Right kidney (tissue), 1 donor: Measurements from ENCODE around the gene PLEKHG4B.
"Not testable (repeated sequence)": the region's sequence is repeated elsewhere in the genome, so short reads cannot be mapped to it uniquely, and the experiment has no call there.

ENCODE experiments used
- DNase-seq: peaks from one replicate; pipeline ENCODE4 v3.0.0-alpha.2; 2016

PLEKHG4B gene

DNA sequence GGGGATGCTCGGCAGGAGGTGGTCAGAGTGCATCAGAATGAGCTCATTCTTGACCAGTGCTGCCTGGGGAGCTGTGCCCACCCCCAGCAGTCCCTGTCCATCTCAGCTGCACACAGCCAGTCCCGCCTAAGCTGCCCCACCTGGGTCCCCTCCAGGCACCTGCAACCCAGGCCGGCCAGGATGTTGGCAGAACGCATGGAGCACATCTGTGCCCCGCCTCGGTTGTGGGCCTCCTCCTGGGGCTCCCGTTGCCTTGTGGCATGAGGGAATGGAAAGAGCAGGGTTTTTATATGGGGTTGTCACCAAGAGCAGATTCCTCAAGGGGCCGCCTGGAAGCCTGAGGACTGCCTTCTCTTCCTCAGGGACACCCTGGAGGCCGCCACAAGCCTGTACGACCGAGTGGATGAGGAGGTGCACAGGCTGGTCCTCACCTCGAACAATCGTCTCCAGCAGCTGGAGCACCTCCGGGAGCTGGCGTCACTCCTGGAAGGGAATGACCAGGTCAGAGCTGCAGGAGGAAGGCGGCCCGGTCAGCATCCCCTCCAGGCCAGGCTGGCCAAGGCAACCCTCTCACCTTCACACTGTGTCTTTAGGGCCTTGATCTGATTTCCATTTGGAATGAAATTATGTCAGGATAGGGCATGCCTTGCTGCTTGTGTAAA is 64.6 kb downstream of the PLEKHG4B start:
- DNase-seq: no peak

- no peak for DNase-seq
These were observed 65.3 kb downstream of the PLEKHG4B start for GRCh38 chr5:157126-157715.

DNA sequence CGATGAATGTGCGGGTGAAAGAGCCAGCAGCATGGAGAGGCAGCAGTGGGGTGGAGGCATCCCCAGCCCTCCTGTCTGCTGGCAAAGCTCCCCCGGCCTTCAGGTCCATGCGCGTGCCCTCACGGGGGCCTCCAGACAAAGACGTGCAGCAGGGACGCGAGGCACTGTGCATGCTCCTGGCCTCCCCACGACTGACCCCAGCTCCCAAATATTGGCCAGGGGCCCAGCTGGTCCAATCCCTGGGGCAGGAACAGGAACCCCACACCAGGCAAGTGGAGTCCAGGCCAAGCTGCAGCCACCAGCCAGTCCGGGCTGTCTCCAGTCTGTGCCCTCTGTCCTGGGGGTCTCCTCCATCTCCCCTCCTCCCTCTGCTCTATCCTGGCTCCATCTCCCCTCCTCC is 65.8 kb downstream of the PLEKHG4B start:
- no peak for DNase-seq

GRCh38 chr5:158807-159447 is 67.0 kb downstream of the PLEKHG4B start:
- no peak for DNase-seq

GRCh38 chr5:159448-160172 is 67.6 kb downstream of the PLEKHG4B start:
- DNase-seq: no peak

DNA sequence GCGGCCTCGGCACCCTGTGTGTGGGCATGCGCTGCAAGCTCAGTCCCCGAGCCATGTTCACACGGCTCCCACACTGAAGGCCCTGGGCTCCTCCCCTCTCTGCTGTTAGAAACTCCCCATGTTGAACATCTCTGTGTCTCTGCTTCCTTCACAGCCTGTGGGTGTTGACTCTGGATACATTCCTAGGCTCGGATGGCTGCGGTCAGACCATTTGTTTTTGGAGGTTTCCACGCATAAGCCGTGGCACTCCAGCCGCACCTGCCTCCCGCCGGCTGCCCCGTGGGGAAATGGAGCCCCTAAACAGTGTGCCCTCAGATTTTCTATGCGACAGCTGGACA is 68.2 kb downstream of the PLEKHG4B start:
- no peak for DNase-seq

DNA sequence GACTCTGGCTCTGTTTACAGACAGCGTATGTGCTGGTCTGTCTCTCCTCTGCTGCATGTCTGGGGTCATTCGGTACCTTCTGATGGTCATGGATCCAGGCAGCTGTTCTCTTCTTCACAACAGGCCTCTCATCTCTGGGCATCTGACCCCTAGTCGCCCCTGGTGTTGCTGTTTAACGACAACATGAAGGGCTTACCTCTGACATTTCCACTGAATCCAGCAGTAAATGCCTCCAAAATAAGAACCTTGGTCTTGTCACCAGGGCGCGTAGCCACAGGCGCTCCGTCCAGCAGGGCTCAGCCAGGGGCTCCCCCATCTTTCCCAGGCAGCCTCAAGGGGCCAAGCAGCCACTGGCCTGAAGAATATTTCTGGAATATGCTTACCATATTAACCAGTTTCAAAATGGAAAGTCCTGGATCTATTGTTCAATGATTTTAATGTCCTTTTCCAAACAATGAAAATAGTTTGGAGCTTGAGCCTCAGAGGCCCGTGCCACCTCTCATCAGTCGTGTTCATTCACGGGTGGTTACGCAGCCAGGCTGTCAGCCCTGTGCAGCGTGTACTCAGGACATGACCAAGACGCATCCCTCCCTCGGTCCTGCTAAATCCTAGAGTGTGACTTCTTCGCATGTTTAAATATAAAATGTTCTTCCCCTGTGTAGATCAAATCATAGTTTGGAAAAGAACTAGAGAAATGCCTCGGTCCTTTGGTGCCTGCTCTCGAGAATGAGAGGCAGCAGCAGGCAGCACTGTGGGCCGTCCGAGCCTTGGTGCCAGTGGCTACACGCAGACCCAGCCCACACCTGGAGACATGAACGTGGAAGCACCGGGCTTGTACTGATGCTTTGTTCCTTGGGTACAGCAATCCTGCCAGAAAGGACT is 69.2 kb downstream of the PLEKHG4B start:
- no peak for DNase-seq

GRCh38 chr5:161803-162110 is 69.8 kb downstream of the PLEKHG4B start:
- no peak for DNase-seq

GRCh38 chr5:162190-162564 is 70.2 kb downstream of the PLEKHG4B start:
- DNase-seq: no peak

GRCh38 chr5:162565-163337 is 70.8 kb downstream of the PLEKHG4B start:
- no peak for DNase-seq

GRCh38 chr5:163338-163620 is 71.3 kb downstream of the PLEKHG4B start:
- no peak for DNase-seq

GRCh38 chr5:163841-164240 is 71.9 kb downstream of the PLEKHG4B start:
- no peak for DNase-seq

DNA sequence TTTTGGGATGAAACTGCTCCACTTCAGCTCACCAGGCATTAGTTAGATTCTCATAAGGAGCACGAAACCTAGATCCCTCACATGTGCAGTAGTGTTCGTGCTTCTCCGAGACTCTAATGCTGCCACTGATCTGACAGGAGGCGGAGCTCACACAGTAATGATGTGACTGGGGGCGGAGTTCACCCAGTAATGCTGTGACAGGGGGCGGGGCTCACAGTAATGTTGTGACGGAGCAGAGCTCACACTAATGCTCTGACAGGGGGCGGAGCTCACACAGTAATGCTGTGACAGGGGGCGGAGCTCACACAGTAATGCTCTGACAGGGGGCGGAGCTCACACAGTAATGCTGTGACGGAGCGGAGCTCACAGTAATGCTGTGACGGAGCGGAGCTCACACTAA is 72.3 kb downstream of the PLEKHG4B start:
- no peak for DNase-seq

DNA sequence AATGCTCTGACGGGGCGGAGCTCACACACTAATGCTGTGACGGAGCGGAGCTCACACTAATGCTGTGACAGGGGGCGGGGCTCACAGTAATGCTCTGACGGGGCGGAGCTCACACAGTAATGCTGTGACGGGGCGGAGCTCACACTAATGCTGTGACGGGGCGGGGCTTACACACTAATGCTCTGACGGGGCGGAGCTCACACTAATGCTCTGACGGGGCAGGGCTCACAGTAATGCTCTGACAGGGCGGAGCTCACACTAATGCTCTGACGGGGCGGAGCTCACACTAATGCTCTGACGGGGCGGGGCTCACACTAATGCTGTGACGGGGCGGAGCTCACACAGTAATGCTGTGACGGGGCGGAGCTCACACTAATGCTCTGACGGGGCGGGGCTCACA is 72.8 kb downstream of the PLEKHG4B start:
- not testable (repeated sequence) for DNase-seq

GRCh38 chr5:166441-167372 is 74.7 kb downstream of the PLEKHG4B start:
- no peak for DNase-seq

- no peak for DNase-seq
These were observed 75.5 kb downstream of the PLEKHG4B start for GRCh38 chr5:167511-167910.

DNA sequence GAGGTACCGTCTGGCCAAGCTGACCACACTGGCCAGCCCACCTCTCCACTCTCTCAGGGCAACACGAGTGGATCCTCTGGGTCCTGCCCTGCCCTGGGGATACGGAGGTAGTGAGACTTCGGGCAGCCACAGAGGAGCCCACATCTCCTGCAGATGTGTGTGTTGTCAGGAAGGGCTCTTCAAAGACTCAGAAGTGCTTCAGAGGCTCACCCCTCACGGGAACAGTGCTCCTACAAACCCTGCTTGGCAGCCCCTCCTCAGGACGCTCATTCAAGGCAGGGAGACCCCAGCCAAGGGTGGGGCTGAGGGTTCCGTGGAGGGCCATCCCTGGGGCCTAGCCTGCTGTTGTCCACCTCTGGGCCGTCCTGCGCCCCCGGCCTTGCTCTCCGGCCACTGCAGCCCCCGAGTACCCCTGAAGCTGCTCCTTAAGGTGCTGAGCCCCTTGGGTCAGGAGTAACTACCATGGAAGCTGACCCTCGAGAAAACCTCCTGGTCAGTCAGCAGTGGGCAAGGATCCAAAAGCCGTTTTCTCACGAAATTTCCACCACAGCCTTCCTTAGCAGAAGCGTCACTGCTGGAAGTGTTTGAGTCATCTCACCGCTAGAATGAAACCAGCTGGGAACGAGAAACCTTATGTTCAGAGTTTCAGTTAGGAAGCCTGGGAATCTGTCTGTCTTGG is 76.2 kb downstream of the PLEKHG4B start:
- no peak for DNase-seq

GRCh38 chr5:169071-169727 is 77.2 kb downstream of the PLEKHG4B start:
- no peak for DNase-seq

- no peak for DNase-seq
These were observed 77.7 kb downstream of the PLEKHG4B start for GRCh38 chr5:169728-170094.
